Left hindlimb (tissue), 1 donor: ENCODE results near the gene KIF2A.
"Not testable (repeated sequence)": the region's sequence is repeated elsewhere in the genome, so short reads cannot be mapped to it uniquely, and the experiment has no call there.

Experiments
- DNase-seq: peaks from one replicate; pipeline ENCODE4 v3.0.0-alpha.2; 2018

Gene KIF2A

GRCh38 chr5:62305715-62306322, at the start of gene KIF2A:
TSS of gene KIF2A (plus strand) at chr5:62306206. CDS start at chr5:62306473, 267 bp downstream.
- peak; percentile 95 for DNase-seq

- DNase-seq = no peak
These were observed 49.0 kb upstream of the KIF2A start for GRCh38 chr5:62257020-62257367.

- DNase-seq = no peak
These were observed 47.4 kb upstream of the KIF2A start for GRCh38 chr5:62258654-62259053.

GRCh38 chr5:62259699-62260250, 46.2 kb upstream of the KIF2A start:
- DNase-seq = no peak

- no peak for DNase-seq
These were observed 45.5 kb upstream of the KIF2A start for GRCh38 chr5:62260513-62260912.

GRCh38 chr5:62263401-62263800, 42.6 kb upstream of the KIF2A start:
- no peak for DNase-seq

GRCh38 chr5:62265648-62266112, 40.3 kb upstream of the KIF2A start:
- DNase-seq = no peak

GRCh38 chr5:62266573-62266972, 39.4 kb upstream of the KIF2A start:
- no peak for DNase-seq

- no peak for DNase-seq
These were observed 37.8 kb upstream of the KIF2A start for GRCh38 chr5:62268234-62268633.

GRCh38 chr5:62268792-62269191, 37.2 kb upstream of the KIF2A start:
- no peak for DNase-seq

GRCh38 chr5:62271370-62271769, 34.6 kb upstream of the KIF2A start:
- no peak for DNase-seq

GRCh38 chr5:62271870-62272269, 34.1 kb upstream of the KIF2A start:
- no peak for DNase-seq

- no peak for DNase-seq
These were observed 32.3 kb upstream of the KIF2A start for GRCh38 chr5:62273687-62274086.

GRCh38 chr5:62275581-62275980, 30.4 kb upstream of the KIF2A start:
- no peak for DNase-seq

GRCh38 chr5:62281411-62281810, 24.6 kb upstream of the KIF2A start:
- no peak for DNase-seq

GRCh38 chr5:62282064-62282463, 23.9 kb upstream of the KIF2A start:
- no peak for DNase-seq

- DNase-seq = no peak
These were observed 23.0 kb upstream of the KIF2A start for GRCh38 chr5:62283005-62283404.

GRCh38 chr5:62283861-62284260, 22.1 kb upstream of the KIF2A start:
- DNase-seq = no peak

GRCh38 chr5:62284946-62285891, 20.8 kb upstream of the KIF2A start:
- DNase-seq = no peak

- DNase-seq = no peak
These were observed 19.2 kb upstream of the KIF2A start for GRCh38 chr5:62286834-62287233.

GRCh38 chr5:62287237-62287636, 18.8 kb upstream of the KIF2A start:
- DNase-seq = no peak

- DNase-seq = no peak
These were observed 17.9 kb upstream of the KIF2A start for GRCh38 chr5:62288118-62288517.

- no peak for DNase-seq
These were observed 16.2 kb upstream of the KIF2A start for GRCh38 chr5:62289813-62290212.

- DNase-seq = not testable (repeated sequence)
These were observed 14.2 kb upstream of the KIF2A start for GRCh38 chr5:62291829-62292228.
